HG03354 (cell line): Measurements from ENCODE around the gene PNCK.

Source experiments
- ATAC-seq: cut with Tn5 transposase; IDR thresholded peaks from one replicate; pipeline ENCODE4 v1.9.1; 2021; ENCODE audit warnings: mild to moderate bottlenecking; ENCODE audit not compliant: unreplicated experiment, poor library complexity, severe bottlenecking

PNCK gene

GRCh38 chrX:153634832-153635231 lies 38.8 kb downstream of the PNCK start:
- ATAC-seq = no peak

- no peak for ATAC-seq
Observed at GRCh38 chrX:153634236-153634635, 39.4 kb downstream of the PNCK start.

GRCh38 chrX:153633607-153634180 lies 39.9 kb downstream of the PNCK start:
- ATAC-seq = no peak

GRCh38 chrX:153633048-153633447 lies 40.6 kb downstream of the PNCK start:
- ATAC-seq = no peak

GRCh38 chrX:153632595-153632946 lies 41.0 kb downstream of the PNCK start:
- ATAC-seq = no peak

- ATAC-seq = no peak
Observed at GRCh38 chrX:153631907-153632594, 41.6 kb downstream of the PNCK start.

GRCh38 chrX:153631346-153631745 lies 42.3 kb downstream of the PNCK start:
- ATAC-seq = no peak

GRCh38 chrX:153628665-153629064 lies 44.9 kb downstream of the PNCK start:
- no peak for ATAC-seq

- no peak for ATAC-seq
Observed at GRCh38 chrX:153628129-153628528, 45.5 kb downstream of the PNCK start.

GRCh38 chrX:153627675-153628111 lies 45.9 kb downstream of the PNCK start:
- no peak for ATAC-seq

- no peak for ATAC-seq
Observed at GRCh38 chrX:153626863-153627674, 46.5 kb downstream of the PNCK start.

GRCh38 chrX:153626025-153626633 lies 47.5 kb downstream of the PNCK start:
- no peak for ATAC-seq

- ATAC-seq = no peak
Observed at GRCh38 chrX:153625271-153626024, 48.2 kb downstream of the PNCK start.

- ATAC-seq = no peak
Observed at GRCh38 chrX:153624196-153625091, 49.2 kb downstream of the PNCK start.

GRCh38 chrX:153623310-153624029 lies 50.1 kb downstream of the PNCK start:
- ATAC-seq = no peak

GRCh38 chrX:153622661-153623309 lies 50.8 kb downstream of the PNCK start:
- ATAC-seq = no peak

- no peak for ATAC-seq
Observed at GRCh38 chrX:153621949-153622598, 51.5 kb downstream of the PNCK start.
